GOT3 (cell line): Measurements from ENCODE around the gene KCP.

ENCODE experiments used
- DNase-seq: peaks from one replicate; lab custom pipeline; 2025; ENCODE audit warnings: mixed read lengths; lab: John Stamatoyannopoulos, UW

The KCP gene

DNA sequence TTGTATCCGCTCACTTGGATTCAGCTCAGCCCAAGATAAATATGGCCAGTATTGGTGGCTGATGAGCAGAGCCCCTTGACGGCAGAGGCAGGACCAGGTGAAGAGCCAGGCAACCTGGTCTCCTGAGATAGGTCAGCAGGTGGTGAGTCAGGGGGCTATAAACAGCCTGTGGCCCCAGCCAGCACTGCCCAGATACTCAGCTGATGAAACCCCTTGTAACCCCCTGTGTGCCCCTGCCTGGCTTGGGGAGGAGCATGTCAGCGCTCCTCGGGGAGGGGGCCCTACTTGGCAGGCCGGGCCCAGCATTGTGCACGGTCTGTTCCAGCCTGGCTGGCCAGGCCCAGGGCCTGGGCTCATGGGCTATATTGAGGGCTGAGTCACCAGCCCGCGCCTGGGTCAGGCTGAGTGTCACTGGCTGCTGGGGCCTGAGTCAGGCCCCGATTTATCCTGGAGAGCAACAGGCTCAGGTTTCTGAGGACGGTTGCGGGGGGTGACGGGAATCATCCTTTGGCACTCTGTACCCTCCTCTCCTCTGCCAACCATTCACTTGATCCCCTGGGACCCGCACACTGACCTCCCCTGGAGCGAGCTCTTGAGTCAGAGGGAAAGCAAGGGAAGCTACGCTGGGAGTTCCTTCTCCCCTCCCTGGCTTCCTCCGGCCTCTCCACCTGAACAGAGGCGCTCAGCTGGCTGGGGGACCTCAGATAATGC is 83.1 kb downstream of the KCP start:
- DNase-seq: peak; percentile 68

DNA sequence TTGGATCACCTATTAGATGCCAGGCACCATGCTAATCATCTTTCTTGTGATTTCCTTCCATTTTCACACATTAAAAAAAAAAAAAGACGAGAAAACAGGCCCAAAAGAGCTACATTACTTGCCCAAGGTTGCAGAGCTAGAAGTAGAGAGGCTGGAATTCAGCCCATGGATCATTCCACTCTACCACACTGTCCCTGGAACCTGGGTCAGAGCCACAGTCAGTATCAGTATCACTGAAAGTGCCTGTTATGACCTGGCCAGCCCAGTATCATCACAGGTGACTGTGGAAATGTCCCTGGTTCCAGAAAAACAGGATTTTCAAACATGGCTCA is 83.6 kb downstream of the KCP start:
- no peak for DNase-seq
